Medulla oblongata (tissue), 1 donor: Measurements from ENCODE around the gene RAPGEF4.
"Not testable (repeated sequence)": the region's sequence is repeated elsewhere in the genome, so short reads cannot be mapped to it uniquely, and the experiment has no call there.

Experiments
- DNase-seq: peaks from one replicate; pipeline ENCODE4 v3.0.0-alpha.2; 2015; ENCODE audit errors: extremely low spot score

The RAPGEF4 gene

DNA sequence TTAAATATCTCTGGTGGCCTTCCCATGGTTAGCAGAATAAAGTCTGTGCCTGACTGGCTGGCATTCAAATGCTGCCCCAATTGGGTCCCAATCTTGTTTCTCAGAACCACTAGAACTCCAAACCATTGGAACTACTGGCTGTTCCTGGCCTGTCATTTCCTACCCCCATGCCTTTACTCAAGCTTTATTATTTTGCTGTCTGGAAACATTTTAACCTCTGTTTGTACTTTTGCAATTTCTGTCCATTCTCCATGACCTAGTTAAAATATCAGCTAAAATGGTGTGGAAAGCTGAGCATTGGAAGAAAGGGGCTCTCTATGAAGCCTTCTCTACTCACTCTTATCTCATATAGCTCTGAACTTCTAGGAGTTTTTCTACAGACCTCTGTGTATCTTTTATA is 38.7 kb downstream of the RAPGEF4 start:
- DNase-seq: no peak

DNA sequence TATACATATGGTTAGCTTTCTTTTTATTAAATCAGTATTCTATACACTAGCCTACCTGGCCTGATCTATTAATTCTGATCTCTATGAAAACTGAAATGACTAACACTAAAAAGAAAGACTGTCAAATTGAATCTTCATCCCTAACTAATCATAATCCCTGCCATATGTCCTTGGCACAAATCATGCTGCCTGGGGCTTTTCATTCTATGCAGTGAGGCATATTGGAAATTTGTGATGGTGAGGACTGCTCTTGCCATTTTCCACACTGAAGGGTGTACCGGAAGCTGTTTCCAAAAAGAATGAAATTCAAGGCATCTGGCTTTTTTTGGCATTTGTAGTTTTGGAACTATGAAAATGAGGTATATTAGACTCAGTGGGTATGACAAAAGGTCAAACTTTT is 39.7 kb downstream of the RAPGEF4 start:
- no peak for DNase-seq

GRCh38 chr2:172777431-172777830 is 41.8 kb downstream of the RAPGEF4 start:
- no peak for DNase-seq

GRCh38 chr2:172782506-172783164 is 47.0 kb downstream of the RAPGEF4 start:
- DNase-seq: no peak

DNA sequence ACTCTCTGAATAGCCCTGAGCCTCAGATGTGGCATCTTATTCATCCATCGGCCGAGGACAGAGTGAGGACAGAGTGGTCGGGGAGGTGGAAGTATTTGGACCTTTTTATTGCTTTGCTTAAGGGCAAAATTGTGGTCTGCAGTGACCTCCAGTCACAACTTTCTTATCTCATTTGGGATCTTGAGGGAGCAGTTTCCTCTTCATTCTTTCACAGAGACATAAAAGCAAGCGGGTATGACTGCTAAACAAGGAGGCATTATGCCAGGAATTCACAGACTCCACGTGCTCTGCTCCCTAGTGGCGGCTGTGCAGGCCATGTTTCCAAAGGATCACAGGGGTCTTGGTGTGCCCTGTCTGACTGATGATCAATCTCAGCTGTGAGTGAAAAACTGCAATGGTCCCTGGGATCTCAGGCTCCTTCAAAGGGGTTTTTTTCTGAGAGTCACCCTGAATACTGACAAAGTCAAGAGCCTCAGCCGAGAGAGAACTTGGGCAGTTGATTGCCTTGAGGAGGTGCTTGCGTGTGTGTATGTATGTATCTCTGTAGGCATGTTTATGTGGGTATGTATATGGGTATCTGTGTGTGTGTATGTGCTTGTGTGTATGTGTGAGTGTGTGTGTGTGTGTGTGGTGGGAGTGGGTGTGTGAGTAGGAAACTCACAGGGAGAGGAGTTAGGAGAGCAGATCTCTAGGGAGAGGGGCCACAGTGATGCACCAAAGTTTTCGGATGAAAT is 47.7 kb downstream of the RAPGEF4 start:
- peak; percentile 11 for DNase-seq

- DNase-seq: no peak
These were observed 53.2 kb downstream of the RAPGEF4 start for GRCh38 chr2:172788871-172789270.

- no peak for DNase-seq
These were observed 54.8 kb downstream of the RAPGEF4 start for GRCh38 chr2:172790404-172790803.

GRCh38 chr2:172791953-172792352 is 56.3 kb downstream of the RAPGEF4 start:
- no peak for DNase-seq

GRCh38 chr2:172792711-172793110 is 57.1 kb downstream of the RAPGEF4 start:
- DNase-seq: no peak

- not testable (repeated sequence) for DNase-seq
These were observed 67.7 kb downstream of the RAPGEF4 start for GRCh38 chr2:172803308-172803707.

- no peak for DNase-seq
These were observed 68.8 kb downstream of the RAPGEF4 start for GRCh38 chr2:172804423-172804822.

DNA sequence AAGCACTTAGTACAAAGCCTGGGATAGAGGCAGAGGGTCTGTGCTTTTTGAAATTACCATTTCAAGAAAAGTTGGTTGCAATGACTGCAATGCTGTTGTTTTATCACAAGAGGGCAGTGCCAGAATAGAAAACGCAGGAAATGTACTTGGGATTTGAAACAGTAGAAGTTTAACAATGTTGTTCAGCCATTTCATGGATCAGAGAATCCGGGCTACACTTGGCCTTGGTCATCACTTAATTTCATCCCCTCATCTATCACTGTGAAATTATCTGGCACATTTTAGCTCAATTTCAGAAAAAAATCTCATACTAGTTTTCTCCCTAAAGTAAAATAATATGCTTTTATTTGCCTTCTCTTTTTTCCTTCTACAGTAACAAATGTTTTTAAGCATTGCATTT is 70.8 kb downstream of the RAPGEF4 start:
- peak; percentile 78 for DNase-seq

GRCh38 chr2:172806996-172807395 is 71.4 kb downstream of the RAPGEF4 start:
- DNase-seq: peak; percentile 50

GRCh38 chr2:172808156-172808555 is 72.5 kb downstream of the RAPGEF4 start:
- DNase-seq: no peak

GRCh38 chr2:172811027-172811426 is 75.4 kb downstream of the RAPGEF4 start:
- DNase-seq: no peak

DNA sequence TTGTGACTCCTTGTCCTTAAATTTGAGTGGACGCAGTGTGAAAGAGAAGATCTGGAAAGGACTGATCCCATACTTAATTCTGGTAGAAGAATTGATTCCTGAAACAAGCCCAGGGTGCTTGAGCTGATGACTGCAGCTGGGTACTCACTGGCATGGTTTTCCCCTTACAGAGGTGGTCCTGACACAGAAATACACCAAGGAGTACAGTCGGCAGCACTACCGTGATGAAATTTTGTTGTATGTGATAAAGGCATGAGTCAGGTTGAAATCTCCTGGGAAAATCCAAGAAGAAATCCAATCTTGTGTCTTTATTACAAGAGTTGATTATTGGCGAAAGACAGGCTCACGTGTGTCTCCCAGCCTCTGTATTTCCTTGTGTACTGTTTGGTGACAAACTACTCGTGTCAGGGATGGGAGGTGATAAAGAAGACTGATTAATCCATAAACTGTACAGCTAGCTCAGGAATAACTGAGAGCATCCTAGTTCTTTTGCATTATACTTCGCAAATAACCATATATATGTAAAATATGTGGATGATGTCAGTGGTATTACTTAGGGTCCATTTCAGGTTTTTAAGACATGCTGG is 76.6 kb downstream of the RAPGEF4 start:
- no peak for DNase-seq

- DNase-seq: peak; percentile 12
These were observed 77.8 kb downstream of the RAPGEF4 start for GRCh38 chr2:172813314-172813888.

DNA sequence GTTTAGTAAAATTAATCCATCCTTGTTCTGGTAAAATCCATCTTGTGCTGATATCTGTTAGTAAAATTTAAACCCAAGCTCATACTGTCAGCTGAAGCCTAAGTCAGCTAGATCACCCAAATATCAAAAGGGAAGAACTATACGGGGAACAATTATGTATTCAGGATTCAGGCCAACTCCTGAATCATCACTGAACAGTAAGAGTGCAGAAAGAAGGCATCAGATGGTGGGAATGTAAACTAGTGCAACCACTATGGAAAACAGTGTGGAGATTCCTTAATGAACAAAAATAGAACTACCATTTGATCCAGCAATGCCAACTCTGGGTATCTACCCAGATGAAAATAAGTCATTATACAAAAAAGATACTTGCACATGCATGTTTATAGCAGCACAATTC is 81.8 kb downstream of the RAPGEF4 start:
- DNase-seq: no peak

DNA sequence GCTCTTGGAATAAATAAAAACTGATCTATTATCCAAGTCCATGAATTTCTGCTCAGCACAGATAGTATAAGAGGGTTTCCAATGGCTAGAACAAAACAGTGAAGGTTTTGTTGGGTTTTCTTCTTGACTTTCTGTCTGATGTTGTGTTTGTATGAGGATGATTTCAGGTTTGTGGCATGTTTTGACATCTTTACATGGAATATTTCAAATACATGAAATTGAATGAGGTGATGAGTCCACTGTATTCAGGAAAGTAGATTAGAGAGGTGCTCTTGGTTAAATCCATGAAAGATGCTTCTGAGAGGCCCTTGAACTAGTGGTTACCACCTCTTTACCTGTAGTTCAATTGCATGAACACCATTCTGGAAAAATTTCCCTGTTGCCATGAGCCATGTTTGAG is 84.3 kb downstream of the RAPGEF4 start:
- no peak for DNase-seq

- DNase-seq: no peak
These were observed 86.0 kb downstream of the RAPGEF4 start for GRCh38 chr2:172821370-172822338.

DNA sequence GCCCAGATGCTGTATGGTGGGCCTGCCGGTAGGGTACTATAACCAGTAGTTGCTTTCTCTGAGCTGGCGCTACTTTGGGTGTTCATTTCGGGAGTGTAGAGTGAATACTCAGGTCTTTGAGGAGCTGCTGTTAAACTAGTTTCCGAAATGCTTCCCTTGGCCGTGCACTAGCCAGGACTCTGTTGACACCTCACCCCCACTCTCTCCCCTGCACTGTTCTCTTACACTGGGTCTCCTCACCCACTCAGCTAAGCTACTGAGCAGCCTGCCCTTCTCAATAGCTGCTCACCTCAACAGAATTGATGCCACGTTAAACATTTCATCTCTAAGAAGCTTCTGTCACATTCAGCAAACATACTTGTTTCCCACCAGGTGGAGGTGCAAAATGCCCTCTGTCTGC is 86.9 kb downstream of the RAPGEF4 start:
- no peak for DNase-seq
